ENCODE results near the gene SGTA.

DNA sequence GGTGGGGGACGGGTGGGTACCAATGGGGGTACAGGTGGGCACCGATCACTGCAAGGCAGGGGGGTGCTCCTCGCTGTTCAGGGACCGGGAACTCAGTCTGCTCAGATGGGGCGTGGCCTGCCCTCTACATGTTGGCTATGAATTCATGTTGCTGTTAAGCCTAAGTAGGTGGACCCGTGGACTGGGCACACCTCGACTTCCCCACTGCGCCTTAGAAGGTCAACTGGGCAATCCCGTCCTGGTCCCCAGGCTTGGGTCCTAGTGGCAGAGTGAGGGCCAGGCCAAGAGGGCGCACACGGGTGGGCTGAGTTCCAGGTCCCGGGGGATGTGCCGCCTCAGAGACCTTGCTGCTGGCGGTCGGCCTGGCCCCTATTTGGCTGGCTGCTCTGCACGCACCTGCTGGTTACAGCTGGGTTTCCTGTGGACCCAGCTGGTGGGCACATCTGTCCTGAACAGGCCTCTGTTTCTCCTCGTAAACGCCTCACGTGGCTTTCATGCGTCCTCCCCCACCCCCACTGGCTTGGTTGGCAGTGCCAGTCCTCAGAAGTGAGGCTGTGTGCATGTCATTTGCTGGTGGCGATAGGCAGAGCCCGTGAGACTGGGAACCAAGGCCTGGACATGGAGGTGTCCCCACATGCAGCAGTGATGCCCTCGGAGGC, 23.0 kb upstream of the SGTA start:
- TF ChIP-seq, protein P1, sequence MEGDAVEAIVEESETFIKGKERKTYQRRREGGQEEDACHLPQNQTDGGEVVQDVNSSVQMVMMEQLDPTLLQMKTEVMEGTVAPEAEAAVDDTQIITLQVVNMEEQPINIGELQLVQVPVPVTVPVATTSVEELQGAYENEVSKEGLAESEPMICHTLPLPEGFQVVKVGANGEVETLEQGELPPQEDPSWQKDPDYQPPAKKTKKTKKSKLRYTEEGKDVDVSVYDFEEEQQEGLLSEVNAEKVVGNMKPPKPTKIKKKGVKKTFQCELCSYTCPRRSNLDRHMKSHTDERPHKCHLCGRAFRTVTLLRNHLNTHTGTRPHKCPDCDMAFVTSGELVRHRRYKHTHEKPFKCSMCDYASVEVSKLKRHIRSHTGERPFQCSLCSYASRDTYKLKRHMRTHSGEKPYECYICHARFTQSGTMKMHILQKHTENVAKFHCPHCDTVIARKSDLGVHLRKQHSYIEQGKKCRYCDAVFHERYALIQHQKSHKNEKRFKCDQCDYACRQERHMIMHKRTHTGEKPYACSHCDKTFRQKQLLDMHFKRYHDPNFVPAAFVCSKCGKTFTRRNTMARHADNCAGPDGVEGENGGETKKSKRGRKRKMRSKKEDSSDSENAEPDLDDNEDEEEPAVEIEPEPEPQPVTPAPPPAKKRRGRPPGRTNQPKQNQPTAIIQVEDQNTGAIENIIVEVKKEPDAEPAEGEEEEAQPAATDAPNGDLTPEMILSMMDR (IDR thresholded peaks at IDR 0.05) = no peak
- no peak for TF ChIP-seq POLR2A (IDR thresholded peaks at IDR 0.05)
